Measurements from ENCODE around the gene PEX11B.

GRCh38 chr1:145874646-145875045, 43.9 kb downstream of the PEX11B start:
- no peak for TF ChIP-seq POLR2A (IDR thresholded peaks at IDR 0.05)
- no peak for TF ChIP-seq CTCF (IDR thresholded peaks at IDR 0.05)
- no peak for TF ChIP-seq EP300 (IDR thresholded peaks at IDR 0.05)
